Liver (tissue), 9 donors: ENCODE measurements around the gene ATP2C2. TPM values are rescaled to one million over a fixed set of nuclear protein-coding genes. Genes with fewer than 3 reads are reported as not detected.

Source experiments
- DNase-seq: peaks from one replicate; pipeline ENCODE4 v3.0.0-alpha.2; 2017; ENCODE audit warnings: low spot score
- H3K27ac ChIP-seq, 2 donors: one replicate each; pipeline ENCODE4 v1.7.0; 2013; ENCODE audit warnings: inconsistent platforms in 2 of 2, low read length in 2 of 2, control low read depth in 1 of 2, low read depth in 1 of 2, mild to moderate bottlenecking in 1 of 2
- H3K27me3 ChIP-seq, 4 donors: one replicate each; pipeline versions ENCODE4 v1.6.1 to v1.7.0; 2013; ENCODE audit warnings: low read length in 3 of 4, inconsistent platforms in 1 of 4, mild to moderate bottlenecking in 1 of 4, moderate library complexity in 1 of 4; ENCODE audit not compliant: control insufficient read depth in 4 of 4, insufficient read depth in 4 of 4
- H3K36me3 ChIP-seq, 4 donors: one replicate each; pipeline versions ENCODE4 v1.6.1 to v1.7.0; 2013; ENCODE audit warnings: low read length in 3 of 4, mild to moderate bottlenecking in 3 of 4, low read depth in 1 of 4, moderate library complexity in 1 of 4; ENCODE audit not compliant: control insufficient read depth in 4 of 4, insufficient read depth in 3 of 4
- H3K4me1 ChIP-seq, 4 donors: one replicate each; pipeline versions ENCODE4 v1.6.1 to v1.7.0; 2013; ENCODE audit warnings: low read length in 3 of 4, mild to moderate bottlenecking in 3 of 4, moderate library complexity in 1 of 4; ENCODE audit not compliant: control insufficient read depth in 4 of 4, insufficient read depth in 4 of 4
- H3K4me3 ChIP-seq, 3 donors: one replicate each; pipeline versions ENCODE4 v1.6.1 to v1.7.0; 2013; ENCODE audit warnings: low read length in 3 of 3, control low read depth in 1 of 3, low read depth in 1 of 3, mild to moderate bottlenecking in 1 of 3
- H3K9ac ChIP-seq, 2 donors: one replicate each; pipeline ENCODE4 v1.7.0; 2013; ENCODE audit warnings: low read length in 2 of 2, mild to moderate bottlenecking in 2 of 2, moderate library complexity in 2 of 2, control low read depth in 1 of 2, low read depth in 1 of 2
- H3K9me3 ChIP-seq, 4 donors: one replicate each; pipeline versions ENCODE4 v1.6.1 to v1.7.0; 2013; ENCODE audit warnings: low read length in 3 of 4; ENCODE audit not compliant: control insufficient read depth in 4 of 4
- ATF3 ChIP-seq: IDR thresholded peaks from 2 replicates; pipeline ENCODE4 v1.6.1; 2016; ENCODE audit warnings: antibody characterized with exemption
- CTCF ChIP-seq: fragments of 150-350 bp; IDR thresholded peaks from 2 replicates; pipeline ENCODE4 v1.5.1; 2017; ENCODE audit warnings: improper control_type of control experiment, low read depth, low read length; ENCODE audit not compliant: missing input control
- EGR1 ChIP-seq, 2 donors: IDR thresholded peaks; 2 replicates each; pipeline ENCODE4 v1.6.1; 2016 to 2018; ENCODE audit warnings: antibody characterized with exemption in 2 of 2, low read depth in 2 of 2
- FOXA1 ChIP-seq: IDR thresholded peaks from 2 replicates; pipeline ENCODE4 v1.6.1; 2016; ENCODE audit warnings: antibody characterized with exemption
- FOXA2 ChIP-seq: IDR thresholded peaks from 2 replicates; pipeline ENCODE4 v1.6.1; 2016; ENCODE audit warnings: antibody characterized with exemption
- GABPA ChIP-seq, 2 donors: IDR thresholded peaks in 1 of 2; conservative IDR thresholded peaks in 1 of 2; 2 replicates each; pipeline ENCODE4 v1.6.1; 2016; ENCODE audit warnings: antibody characterized with exemption in 2 of 2, mild to moderate bottlenecking in 1 of 2, moderate library complexity in 1 of 2
- HNF4G ChIP-seq: IDR thresholded peaks from 2 replicates; pipeline ENCODE4 v1.6.1; 2016; ENCODE audit warnings: antibody characterized with exemption
- JUND ChIP-seq, 2 donors: IDR thresholded peaks; 2 replicates each; pipeline ENCODE4 v1.6.1; 2016; ENCODE audit warnings: antibody characterized with exemption in 2 of 2
- MAX ChIP-seq: IDR thresholded peaks from 2 replicates; pipeline ENCODE4 v1.6.1; 2016; ENCODE audit warnings: antibody characterized with exemption
- RAD21 ChIP-seq, 2 donors: IDR thresholded peaks; 2 replicates each; pipeline ENCODE4 v1.6.1; 2016; ENCODE audit warnings: antibody characterized with exemption in 2 of 2, mild to moderate bottlenecking in 2 of 2
- REST ChIP-seq: IDR thresholded peaks from 2 replicates; pipeline ENCODE4 v1.6.1; 2016; ENCODE audit warnings: antibody characterized with exemption, mild to moderate bottlenecking
- RXRA ChIP-seq, 2 donors: IDR thresholded peaks; 2 replicates each; pipeline ENCODE4 v1.6.1; 2017 to 2018; ENCODE audit warnings: antibody characterized with exemption in 2 of 2, mild to moderate bottlenecking in 1 of 2
- TAF1 ChIP-seq: conservative IDR thresholded peaks from 2 replicates; pipeline ENCODE4 v1.6.1; 2016; ENCODE audit warnings: antibody characterized with exemption, mild to moderate bottlenecking
- YY1 ChIP-seq: IDR thresholded peaks from 2 replicates; pipeline ENCODE4 v1.6.1; 2016; ENCODE audit warnings: antibody characterized with exemption, mild to moderate bottlenecking
- ZBTB33 ChIP-seq: IDR thresholded peaks from 2 replicates; pipeline ENCODE4 v1.6.1; 2016; ENCODE audit warnings: antibody characterized with exemption
- WGBS: extraction: QIAGEN DNeasy Blood & Tissue Kit; methylation state at CpG from one replicate; pipeline ENCODE4 v1.1.7; 2013; 5-methylcytosine and 5-hydroxymethylcytosine counted together
- polyA plus RNA-seq, 2 donors: library from polyadenylated mRNA; stranded (reverse) in 1 of 2; unstranded in 1 of 2; fragments of 200-250 nt in 1 of 2; fragments of >200 nt in 1 of 2; fragmentation: Nextera tagmentation in 1 of 2; extraction: Ambion mirVana in 1 of 2; gene quantifications; one replicate each; pipeline versions ENCODE4 v1.2.1 to v1.2.3, GENCODE V29; 2013 to 2015
- total RNA-seq, 2 donors: library from RNA; depleted of rRNA; stranded (reverse); fragments of >200 nt; gene quantifications; one replicate each; pipeline ENCODE4 v1.2.3, GENCODE V29; 2014
- donor health status: healthy.
- donor health status: healthy.
- donor health status: healthy.
- donor health status: healthy.
- donor health status: healthy.

Gene ATP2C2
- total and polyA plus RNA-seq, 4 donors = 0.05 to 0.33 (median 0.22) TPM

- no peak for DNase-seq
- TF ChIP-seq FOXA1 (no peak), CTCF (no peak), REST (no peak), GABPA (IDR thresholded peaks at IDR 0.05 in 1 of 2, conservative IDR thresholded peaks at IDR 0.05 in 1 of 2) (no peak), FOXA2 (no peak), RAD21 (IDR thresholded peaks at IDR 0.05) (no peak), ZBTB33 (no peak), TAF1 (no peak), MAX (no peak), RXRA (IDR thresholded peaks at IDR 0.05) (no peak), JUND (IDR thresholded peaks at IDR 0.05) (no peak), HNF4G (no peak), ATF3 (no peak)
- Histone ChIP-seq H3K4me3 (no peak overlapping the region), H3K27ac (no peak overlapping the region), H3K9ac (no peak overlapping the region), H3K4me1 (peaks cover 2 to 16% (median 10%) of the 10 kb centered on the region in 4 donors), H3K36me3 (no peaks in the 10 kb centered on the region), H3K27me3 (no peaks in the 10 kb centered on the region), H3K9me3 (no peaks in the 10 kb centered on the region)
- 86% methylated on average over 8 of the region's 8 CpGs for WGBS
These were observed 140.2 kb downstream of the ATP2C2 start for GRCh38 chr16:84508502-84508901.

- no peaks in the 10 kb centered on the region for H3K36me3 ChIP-seq
- no peak overlapping the region for H3K9ac ChIP-seq
- 78% methylated on average over 20 of the region's 20 CpGs for WGBS
- peak; percentile 49 for DNase-seq
- no peaks in the 10 kb centered on the region for H3K27me3 ChIP-seq
- no peaks in the 10 kb centered on the region for H3K9me3 ChIP-seq
- no peak overlapping the region for H3K27ac ChIP-seq
- H3K4me3 ChIP-seq = no peak overlapping the region
- H3K4me1 ChIP-seq = peaks cover 2 to 10% (median 4%) of the 10 kb centered on the region in 4 donors
- TF ChIP-seq RAD21 (IDR thresholded peaks at IDR 0.05) = no peak
- no peak for TF ChIP-seq REST
- no peak for TF ChIP-seq CTCF
- TF ChIP-seq FOXA1 = no peak
- no peak for TF ChIP-seq MAX
- TF ChIP-seq HNF4G = no peak
- TF ChIP-seq YY1 = no peak
- TF ChIP-seq JUND (IDR thresholded peaks at IDR 0.05) = no peak
- TF ChIP-seq TAF1 = no peak
- TF ChIP-seq EGR1 (IDR thresholded peaks at IDR 0.05; ENCODE audit: low read depth in 2 of 2) = no peak
These were observed 141.0 kb downstream of the ATP2C2 start for GRCh38 chr16:84509032-84509950.
